ENCODE measurements around the gene CDK15.

CDK15 gene

GRCh38 chr2:201759567-201759966 lies 46.8 kb upstream of the CDK15 start:
- Histone ChIP-seq H3K4me1 (ENCODE audit: control insufficient read depth, insufficient read depth, low read length) (no peaks in the 10 kb centered on the region), H3K36me3 (ENCODE audit: control insufficient read depth in 2 of 2, insufficient read depth in 1 of 2, low read length in 2 of 2) (peaks cover 11 to 61% of the 10 kb centered on the region in 2 experiments), H3K27ac (ENCODE audit: extremely low read depth, low read depth, low read length) (no peak overlapping the region), H3K4me3 (ENCODE audit: low read depth, low read length) (no peak overlapping the region), H3K9me3 (ENCODE audit: control insufficient read depth, insufficient read depth, low read depth, low read length) (no peaks in the 10 kb centered on the region)
- TF ChIP-seq KLF17 (tag by site-specific recombination; IDR thresholded peaks at IDR 0.05) (no peak), SCRT1 (tag by site-specific recombination; IDR thresholded peaks at IDR 0.05; ENCODE audit: borderline replicate concordance) (no peak), ZNF558 (tag by site-specific recombination; IDR thresholded peaks at IDR 0.05) (no peak), TSHZ1 (tag by site-specific recombination; IDR thresholded peaks at IDR 0.05; ENCODE audit: borderline replicate concordance) (no peak), ZBTB48 (tag by site-specific recombination; IDR thresholded peaks at IDR 0.05) (no peak), ZNF704 (tag by site-specific recombination; IDR thresholded peaks at IDR 0.05) (no peak), ZNF354C (tag by site-specific recombination; IDR thresholded peaks at IDR 0.05; ENCODE audit: borderline replicate concordance, low read depth) (no peak), ZNF514 (tag by site-specific recombination; IDR thresholded peaks at IDR 0.05) (no peak), ZNF148 (tag by site-specific recombination; IDR thresholded peaks at IDR 0.05; ENCODE audit: borderline replicate concordance) (no peak), ZNF610 (tag by site-specific recombination; IDR thresholded peaks at IDR 0.05; ENCODE audit: borderline replicate concordance) (no peak), ZNF596 (tag by site-specific recombination; IDR thresholded peaks at IDR 0.05) (no peak), PBX3 (CRISPR knock-in tag; IDR thresholded peaks at IDR 0.05) (no peak), ZNF174 (tag by site-specific recombination; IDR thresholded peaks at IDR 0.05) (no peak)
- ChIA-PET CTCF (no interaction called here), POLR2A (no interaction called here)

- ChIA-PET POLR2A (no interaction called here), CTCF (no interaction called here)
- H3K9me3 ChIP-seq (ENCODE audit: control insufficient read depth, insufficient read depth, low read depth, low read length): no peaks in the 10 kb centered on the region
- H3K36me3 ChIP-seq (ENCODE audit: control insufficient read depth in 2 of 2, insufficient read depth in 1 of 2, low read length in 2 of 2): peaks cover 16 to 68% of the 10 kb centered on the region in 2 experiments
- no peak overlapping the region for H3K27ac ChIP-seq (ENCODE audit: extremely low read depth, low read depth, low read length)
- H3K4me3 ChIP-seq (ENCODE audit: low read depth, low read length): no peak overlapping the region
- H3K4me1 ChIP-seq (ENCODE audit: control insufficient read depth, insufficient read depth, low read length): no peaks in the 10 kb centered on the region
- TF ChIP-seq ZNF777 (tag by site-specific recombination; IDR thresholded peaks at IDR 0.05; ENCODE audit: borderline replicate concordance) (no peak), ZNF37A (tag by site-specific recombination; IDR thresholded peaks at IDR 0.05) (no peak), ZBTB17 (tag by site-specific recombination; IDR thresholded peaks at IDR 0.05) (0 out of 2 replicates have a peak, but pooled peaks have one; percentile 32), ZNF560 (tag by site-specific recombination; IDR thresholded peaks at IDR 0.05; ENCODE audit: borderline replicate concordance) (no peak), ZNF548 (tag by site-specific recombination; IDR thresholded peaks at IDR 0.05) (no peak), ZNF362 (tag by site-specific recombination; IDR thresholded peaks at IDR 0.05) (no peak), ZBTB49 (tag by site-specific recombination; IDR thresholded peaks at IDR 0.05; ENCODE audit: low read depth) (no peak)
Measured at GRCh38 chr2:201761101-201761500, 45.2 kb upstream of the CDK15 start.

All from HEK293 (cell line).